GM21526 (cell line): Measurements from ENCODE around the gene TRMO.
"Not testable (repeated sequence)": the region's sequence is repeated elsewhere in the genome, so short reads cannot be mapped to it uniquely, and the experiment has no call there.

Source experiments
- ATAC-seq: cut with Tn5 transposase; IDR thresholded peaks from one replicate; pipeline ENCODE4 v1.9.1; 2021; ENCODE audit warnings: moderate library complexity; ENCODE audit not compliant: unreplicated experiment, low FRiP score

Gene TRMO, protein sequence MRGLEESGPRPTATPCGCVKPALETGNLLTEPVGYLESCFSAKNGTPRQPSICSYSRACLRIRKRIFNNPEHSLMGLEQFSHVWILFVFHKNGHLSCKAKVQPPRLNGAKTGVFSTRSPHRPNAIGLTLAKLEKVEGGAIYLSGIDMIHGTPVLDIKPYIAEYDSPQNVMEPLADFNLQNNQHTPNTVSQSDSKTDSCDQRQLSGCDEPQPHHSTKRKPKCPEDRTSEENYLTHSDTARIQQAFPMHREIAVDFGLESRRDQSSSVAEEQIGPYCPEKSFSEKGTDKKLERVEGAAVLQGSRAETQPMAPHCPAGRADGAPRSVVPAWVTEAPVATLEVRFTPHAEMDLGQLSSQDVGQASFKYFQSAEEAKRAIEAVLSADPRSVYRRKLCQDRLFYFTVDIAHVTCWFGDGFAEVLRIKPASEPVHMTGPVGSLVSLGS

DNA sequence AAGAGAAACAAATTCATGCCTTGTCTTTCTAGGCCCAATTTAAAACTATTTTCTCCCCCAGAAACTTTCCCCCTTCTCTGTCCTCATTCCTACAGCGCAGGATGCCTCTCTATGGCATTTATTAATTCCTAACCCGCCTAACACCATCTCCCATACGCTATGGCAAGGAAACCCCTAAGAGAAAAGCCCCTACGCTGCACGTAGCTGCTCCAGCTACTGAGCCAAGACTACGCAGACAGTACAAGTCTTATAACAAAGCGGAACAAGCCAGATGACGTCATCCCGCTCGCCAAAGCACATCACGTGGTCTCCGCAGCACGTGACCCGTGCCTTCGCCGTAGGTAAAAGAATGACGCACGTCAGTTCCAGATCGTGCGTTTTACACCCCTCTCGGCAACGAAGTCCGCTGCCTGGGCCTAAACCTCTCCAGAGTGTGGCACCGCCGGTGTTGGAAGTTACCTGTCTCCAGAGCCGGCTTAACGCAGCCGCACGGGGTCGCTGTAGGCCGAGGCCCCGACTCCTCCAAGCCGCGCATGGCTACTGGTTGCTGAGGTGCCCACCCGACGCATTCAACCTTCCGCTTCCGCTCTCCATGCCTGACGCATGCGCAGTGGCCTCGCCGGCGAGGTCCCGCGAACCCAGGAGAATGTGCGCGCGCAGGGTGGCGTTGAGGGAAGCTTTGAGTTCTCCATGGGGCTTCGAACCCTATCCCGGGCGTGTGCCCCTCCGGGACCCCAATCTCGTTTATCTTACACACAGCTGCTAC lies at the start of gene TRMO:
Gene TRMO, minus strand, starts transcription at position 542 of the 766 bp plus-strand sequence. Its CDS starts 7 bp downstream, at position 535.
- peak; percentile 79 for ATAC-seq

DNA sequence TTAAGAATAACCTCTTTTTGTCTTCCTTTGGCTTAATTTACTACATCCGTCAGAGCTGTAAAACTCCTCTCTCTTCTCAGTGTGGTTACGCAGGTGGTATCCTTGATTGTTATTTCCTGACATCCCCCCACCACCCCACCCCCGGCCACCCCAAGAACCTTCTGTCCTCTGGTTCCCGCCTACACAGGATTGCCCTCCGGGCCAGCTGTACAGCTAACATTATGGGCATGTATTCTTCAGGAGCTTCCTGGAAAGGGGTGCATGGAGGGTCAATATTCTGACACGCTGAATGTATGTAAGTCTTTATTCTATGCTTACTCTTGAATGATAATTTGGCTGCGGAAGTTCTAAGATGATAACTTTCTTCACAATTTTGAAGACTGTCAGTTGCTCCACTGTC lies 47.9 kb upstream of the TRMO start:
- ATAC-seq: no peak

DNA sequence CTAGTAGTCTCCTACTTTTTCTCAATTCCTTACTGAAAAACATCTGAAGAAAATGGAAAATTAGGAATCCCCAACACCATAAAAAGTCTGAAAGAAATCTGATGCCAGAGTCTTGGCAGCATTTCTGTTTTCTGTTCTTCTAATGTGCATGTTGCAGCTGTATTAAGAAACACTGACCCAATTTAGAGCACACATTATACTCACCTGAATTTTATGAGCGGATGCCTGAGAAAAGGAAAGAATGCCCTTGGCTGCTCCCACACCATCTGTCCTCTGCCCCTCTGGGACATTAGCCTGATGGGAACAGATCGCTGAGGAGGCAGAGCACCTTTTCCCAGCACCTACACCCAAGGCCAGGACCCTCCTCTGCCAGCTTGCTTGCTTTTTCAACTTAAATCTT lies 46.7 kb upstream of the TRMO start:
- no peak for ATAC-seq

DNA sequence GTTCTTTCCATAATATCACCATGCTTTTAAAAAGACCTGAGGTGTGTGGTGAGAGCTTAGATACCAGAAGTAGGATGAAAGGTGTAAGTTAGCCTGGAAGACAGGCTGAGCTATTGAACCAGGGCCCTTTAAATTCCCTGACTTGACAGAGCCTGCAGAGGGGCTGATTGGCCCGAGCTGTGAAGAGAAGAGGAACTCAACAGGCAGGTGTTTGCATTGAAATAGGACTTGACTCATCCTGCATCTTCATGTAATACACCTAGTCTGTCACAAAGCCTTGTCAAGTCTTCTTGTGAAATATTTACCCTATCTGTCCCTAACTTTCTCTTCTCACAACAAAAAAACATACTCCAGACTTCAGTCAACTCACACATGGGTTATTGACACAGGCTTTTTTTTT lies 44.2 kb upstream of the TRMO start:
- ATAC-seq: no peak

DNA sequence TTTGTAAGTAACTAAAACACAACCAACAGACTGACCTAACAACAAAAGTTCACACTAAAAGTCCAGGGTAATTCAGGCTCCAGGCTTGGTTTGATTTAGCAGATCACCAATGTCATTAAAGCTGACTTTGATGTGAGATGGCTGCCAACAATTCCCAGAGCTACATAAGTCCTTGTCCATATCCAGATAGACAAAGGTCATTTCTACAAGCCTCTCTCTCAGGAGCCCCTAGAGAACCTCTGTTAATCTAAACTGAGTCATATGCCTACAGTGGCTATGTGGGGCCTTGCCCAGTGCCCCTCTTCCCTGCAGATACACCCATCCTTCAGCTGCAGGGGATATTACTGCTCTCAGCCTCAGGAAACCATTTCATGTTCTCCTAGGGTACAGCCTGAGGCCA lies 42.6 kb upstream of the TRMO start:
- ATAC-seq: no peak

DNA sequence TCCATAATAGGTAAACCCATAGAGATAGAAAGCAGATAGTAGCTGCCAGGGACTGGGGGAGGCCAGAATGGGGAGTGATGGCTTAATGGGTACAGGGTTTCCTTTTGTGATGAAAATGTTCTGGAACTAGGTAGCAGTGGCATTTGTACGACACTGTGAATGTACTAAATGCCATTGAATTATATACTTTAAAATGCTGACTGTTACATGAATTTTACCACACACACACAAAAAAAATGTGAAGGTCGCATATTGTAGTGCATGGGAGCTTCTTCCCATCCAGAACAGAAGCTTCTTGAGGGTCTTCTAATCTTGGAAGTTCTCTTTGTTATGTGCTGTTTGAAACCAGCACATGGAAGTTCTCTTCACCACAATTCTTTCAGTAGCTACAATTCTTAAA lies 40.9 kb upstream of the TRMO start:
- no peak for ATAC-seq

DNA sequence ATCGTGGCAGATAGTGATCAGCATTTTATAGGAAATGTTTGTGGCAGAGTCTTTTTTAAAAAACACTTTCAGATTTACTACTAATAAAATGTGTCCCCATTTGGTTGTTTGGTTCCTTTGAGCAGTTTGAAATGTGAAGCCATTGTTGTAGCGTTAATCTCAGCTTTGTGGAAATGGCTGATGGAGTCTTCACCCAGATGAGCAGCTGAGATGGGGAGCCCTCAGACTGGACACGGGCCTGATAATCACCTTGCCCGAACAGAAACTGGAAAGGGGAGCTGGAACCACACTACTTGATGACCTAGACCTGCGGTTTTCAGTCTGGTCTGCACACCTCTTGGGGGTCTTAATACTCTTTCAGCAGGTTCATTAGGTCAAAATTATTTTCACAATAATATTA lies 40.3 kb upstream of the TRMO start:
- ATAC-seq: no peak

DNA sequence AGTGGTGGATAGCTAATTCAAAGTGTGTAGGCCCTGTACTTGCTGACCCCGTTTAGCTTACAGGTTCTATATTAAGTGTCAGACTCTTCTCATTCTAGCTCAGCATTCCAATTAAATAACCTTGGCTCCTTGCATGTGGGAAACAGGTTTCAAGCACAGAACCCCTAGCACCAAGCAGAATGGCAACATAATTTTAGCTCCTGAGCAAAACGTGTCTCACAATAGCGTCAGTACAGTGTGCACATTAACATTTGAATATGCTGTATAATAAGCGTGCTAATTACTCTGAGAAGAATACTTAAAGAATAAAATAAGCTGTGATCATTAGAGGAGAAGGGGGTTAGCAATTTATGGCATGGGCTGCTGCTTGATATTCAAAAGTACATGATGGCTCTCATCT lies 39.8 kb upstream of the TRMO start:
- ATAC-seq: no peak

DNA sequence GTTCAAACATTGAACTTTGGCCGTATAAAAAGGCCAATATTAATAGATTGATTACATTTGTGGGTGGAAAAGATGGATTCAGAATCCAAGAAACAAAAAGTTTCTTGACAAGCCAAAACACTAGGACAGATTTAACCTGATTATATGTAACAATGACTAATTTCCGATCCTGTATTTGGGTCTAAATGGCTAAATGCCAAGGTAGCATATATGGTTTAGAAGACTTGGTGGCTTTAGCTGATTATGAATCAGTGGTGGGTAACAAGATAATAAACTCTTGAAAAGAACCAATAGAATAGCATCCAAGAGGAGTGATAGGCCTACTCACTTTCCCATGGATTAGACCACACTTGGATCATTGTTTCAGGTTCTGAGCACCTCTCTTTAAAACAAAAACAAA lies 39.1 kb upstream of the TRMO start:
- ATAC-seq: no peak

DNA sequence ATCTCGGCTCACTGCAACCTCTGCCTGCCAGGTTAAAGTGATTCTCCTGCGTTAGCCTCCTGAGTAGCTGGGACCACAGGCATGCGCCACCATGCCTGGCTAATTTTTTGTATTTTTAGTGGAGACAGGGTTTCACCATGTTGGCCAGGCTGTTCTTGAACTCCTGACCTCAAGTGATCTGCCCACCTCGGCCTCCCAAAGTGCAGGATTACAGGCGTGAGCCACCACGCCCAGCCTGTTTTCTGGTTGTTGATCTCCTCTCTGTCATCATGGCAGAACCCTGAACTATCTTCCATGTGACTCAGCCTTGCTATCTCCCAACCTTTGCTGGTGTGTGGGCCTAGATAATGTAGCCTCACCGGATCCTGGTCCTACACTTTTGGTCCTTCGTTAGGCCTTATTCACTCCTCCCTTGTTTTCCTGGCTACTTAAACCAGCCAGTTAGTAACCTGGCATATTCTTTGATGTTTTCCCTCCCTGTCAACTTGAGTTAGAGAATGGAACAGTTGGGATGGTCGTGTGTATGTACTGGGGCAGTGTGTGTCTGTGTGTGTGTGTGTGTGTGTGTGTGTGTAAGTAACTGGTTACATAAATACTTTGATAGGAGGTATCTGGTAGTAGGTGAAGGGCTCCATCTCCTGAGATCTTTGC lies 38.5 kb upstream of the TRMO start:
- ATAC-seq: not testable (repeated sequence)

DNA sequence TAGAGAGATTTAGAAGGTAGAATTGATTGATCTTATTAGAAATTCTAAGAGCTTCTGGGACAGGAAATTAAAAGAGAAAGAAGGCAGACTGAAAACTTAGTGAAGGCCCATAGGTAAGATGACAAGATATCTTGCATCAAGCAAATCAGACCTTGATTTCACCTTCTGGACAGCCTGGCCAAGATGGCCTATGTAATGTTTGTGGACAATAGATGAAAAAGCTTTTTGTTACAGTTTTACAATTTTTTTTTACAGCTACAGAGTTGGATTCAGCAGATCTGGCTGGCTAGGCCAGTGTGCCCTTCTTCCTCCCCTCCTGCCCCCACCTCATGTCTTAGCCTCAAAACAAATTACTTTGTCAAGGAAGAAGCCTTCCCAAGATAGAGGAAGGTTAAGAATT lies 37.3 kb upstream of the TRMO start:
- no peak for ATAC-seq

DNA sequence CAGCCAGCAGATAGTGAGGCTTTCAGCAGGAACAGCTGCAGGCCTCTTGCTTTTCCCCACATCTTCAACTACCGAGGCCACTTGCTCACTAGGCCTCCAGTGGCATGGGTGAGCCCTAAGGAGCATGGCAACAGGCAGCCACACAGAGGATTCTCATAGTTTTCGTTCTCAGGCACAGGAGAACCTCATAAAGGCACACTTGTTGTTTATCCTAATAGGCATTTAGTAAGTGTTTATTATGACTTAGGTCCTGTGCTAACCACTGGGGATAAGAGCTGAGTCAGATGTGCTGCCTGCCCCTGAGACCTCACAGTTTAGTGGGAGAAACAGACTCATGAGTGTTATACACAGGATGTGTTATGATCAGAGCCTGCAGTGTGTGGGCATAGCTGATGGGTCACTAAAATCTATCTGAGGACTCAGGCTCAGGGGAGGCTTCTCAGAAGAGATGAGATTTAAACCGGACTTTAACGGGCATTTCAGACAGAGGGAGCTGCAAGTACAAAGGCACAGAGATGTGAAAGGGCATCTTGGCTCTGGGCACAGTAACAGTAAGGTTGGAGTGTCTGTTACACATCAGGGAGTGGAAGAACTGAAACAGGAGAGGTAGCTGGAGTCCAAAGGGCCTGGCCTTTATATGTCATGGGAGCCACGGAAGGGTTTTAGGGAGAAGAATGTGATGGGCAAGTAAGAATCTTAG lies 36.7 kb upstream of the TRMO start:
- ATAC-seq: no peak

DNA sequence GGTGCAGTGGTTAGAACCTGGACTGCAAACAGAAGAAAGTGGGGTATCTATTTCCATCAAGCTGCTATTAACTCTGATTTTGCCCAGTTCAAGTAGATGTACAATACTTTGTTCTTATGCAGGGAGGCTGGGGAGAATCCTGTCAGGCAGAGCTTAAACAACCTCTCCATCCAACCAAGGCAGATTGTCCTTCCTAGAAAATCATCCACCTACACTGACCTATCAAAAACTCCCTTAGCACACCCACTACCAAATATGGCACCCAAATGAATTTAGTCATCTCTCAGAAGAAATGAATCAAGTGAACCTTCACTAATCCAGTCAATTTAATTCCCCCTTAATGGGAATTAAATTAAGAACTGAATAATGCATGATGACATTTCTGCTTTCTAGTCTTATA lies 34.0 kb upstream of the TRMO start:
- no peak for ATAC-seq

DNA sequence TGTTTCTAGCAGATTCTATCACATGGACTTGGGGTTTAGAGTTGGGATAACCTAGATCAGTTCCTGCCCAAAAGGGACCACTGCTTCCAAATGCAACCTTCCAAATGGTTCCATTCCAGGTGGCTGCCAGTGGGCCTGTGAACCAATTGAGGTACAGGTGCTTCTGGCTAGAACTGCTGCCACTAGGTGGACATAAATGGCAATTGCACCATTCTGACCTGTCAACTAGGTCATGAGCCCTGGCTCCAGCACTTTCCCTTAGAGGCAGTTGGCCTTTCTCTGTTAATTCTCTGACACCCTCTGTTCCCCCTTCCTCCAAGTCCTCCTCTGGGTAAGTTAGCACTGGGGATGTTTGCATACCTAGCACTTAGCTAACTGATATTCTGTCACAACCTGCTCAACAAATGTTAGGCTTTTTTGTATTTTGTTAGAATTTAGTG lies 32.3 kb upstream of the TRMO start:
- peak; percentile 63 for ATAC-seq

DNA sequence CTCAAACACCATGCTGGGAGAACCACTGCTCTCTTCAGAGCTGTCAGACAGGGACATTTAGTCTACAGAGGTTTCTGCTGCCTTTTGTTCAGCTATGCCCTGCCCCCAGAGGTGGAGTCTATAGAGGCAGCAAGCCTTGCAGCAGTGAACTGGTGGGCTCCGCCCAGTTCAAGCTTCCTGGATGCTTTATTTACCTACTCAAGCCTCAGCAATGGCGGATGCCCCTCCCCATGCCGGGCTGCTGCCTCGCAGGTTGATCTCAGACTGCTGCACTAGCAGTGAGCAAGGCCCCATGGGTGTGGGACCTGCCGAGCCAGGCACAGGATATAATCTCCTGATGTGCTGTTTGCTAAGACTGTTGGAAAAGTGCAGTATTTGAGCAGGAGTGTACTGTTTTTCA lies 28.6 kb upstream of the TRMO start:
- ATAC-seq: not testable (repeated sequence)

DNA sequence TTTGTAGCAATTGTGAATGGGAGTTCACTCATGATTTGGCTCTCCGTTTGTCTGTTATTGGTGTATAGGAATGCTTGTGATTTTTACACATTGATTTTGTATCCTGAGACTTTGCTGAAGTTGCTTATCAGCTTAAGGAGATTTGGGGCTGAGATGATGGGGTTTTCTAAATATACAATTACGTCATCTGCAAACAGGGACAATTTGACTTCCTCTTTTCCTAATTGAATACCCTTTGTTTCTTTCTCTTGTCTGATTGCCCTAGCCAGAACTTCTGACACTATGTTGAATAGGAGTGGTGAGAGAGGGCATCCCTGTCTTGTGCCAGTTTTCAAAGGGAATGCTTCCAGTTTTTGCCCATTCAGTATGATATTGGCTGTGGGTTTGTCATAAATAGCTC lies 24.8 kb upstream of the TRMO start:
- not testable (repeated sequence) for ATAC-seq

DNA sequence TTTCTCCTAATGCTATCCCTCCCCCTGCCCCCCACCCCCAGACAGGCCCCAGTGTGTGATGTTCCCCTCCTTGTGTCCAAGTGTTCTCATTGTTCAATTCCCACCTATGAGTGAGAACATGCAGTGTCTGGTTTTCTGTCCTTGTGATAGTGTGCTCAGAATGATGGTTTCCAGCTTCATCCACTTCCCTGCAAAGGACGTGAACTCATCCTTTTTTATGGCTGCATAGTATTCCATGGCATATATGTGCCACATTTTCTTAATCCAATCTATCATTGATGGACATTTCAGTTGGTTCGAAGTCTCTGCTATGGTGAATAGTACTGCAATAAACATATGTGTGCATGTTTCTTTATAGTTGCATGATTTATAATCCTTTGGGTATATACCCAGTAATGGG lies 23.2 kb upstream of the TRMO start:
- ATAC-seq: not testable (repeated sequence)

DNA sequence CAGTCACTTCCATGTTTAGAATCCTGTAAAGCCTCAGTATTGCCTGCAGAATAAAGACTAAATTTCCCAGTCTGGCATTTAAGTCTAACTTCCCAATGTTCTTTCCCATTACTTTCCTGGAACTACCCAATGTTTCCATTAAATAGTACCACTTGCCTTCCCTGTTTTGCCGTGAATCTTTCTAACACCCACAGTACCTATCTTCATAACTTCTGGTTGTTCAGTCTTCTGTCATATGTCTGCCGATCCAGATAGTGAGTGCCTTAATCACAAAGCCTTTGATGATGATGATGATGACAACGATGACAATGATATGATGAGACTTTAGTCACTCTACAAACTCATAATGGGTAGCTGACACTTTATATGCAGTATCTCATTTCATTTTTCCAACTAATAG lies 22.3 kb upstream of the TRMO start:
- no peak for ATAC-seq

DNA sequence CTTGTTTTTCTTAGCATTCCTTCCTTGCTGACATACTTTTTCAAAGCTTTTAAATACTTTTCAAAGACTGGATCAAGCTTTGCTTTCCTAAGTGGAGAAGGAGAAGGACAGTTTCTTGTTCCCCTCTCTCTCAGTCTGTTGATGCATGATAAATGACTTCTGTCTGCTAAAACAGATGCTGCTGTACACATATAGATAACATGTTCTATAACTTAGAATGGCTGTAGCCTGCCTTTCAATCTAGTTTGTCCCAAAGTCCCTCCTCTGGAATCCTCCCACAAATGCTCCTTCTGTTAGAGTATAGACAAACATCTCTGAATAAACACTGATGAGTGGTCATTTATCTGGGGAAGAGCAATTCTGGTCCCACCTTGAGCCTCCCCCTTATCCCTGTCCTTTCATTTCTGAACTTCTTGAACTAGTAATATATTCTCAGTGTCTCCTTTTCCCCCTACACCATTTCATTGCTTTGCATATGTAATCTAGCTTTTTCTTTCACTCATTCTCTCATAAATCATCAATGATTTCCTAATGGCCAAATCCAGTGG lies 21.1 kb upstream of the TRMO start:
- ATAC-seq: no peak

DNA sequence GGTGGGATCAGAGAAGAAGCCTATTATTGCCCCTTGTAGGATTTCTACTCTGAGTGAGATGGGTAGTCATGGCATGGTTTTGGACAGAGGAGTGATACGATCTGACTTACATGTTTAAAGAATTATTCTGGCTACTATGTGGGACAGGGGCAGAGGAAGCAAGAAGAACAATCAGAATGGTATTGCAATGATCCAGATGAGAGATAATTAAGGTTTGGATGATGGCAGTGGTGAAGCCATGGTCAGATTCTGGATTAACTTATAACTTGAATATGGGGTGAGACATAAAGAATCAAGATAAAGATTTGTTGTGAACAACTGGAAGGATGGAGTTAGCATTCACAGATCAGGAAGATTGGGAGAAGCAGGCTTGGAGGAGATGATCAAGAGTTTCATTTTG lies 19.0 kb upstream of the TRMO start:
- no peak for ATAC-seq
